SK-N-SH treated with all-trans-retinoic acid at 6 μM for 48 hours (cell line): ENCODE measurements around the gene SYNPO2.
"Not testable (repeated sequence)": the region's sequence is repeated elsewhere in the genome, so short reads cannot be mapped to it uniquely, and the experiment has no call there.

Source experiments
- ARNTL ChIP-seq: fragments of 450-650 bp; formaldehyde crosslinking; IDR thresholded peaks from 2 replicates; pipeline ENCODE4 v1.5.0; 2020; ENCODE audit warnings: low read depth, mild to moderate bottlenecking, moderate library complexity, borderline replicate concordance
- TCF4 ChIP-seq: fragments of 250-450 bp; sonication (Bioruptor Pico); IDR thresholded peaks from 2 replicates; pipeline ENCODE4 v1.8.0; 2021; ENCODE audit warnings: mild to moderate bottlenecking, moderate library complexity, borderline replicate concordance

DNA sequence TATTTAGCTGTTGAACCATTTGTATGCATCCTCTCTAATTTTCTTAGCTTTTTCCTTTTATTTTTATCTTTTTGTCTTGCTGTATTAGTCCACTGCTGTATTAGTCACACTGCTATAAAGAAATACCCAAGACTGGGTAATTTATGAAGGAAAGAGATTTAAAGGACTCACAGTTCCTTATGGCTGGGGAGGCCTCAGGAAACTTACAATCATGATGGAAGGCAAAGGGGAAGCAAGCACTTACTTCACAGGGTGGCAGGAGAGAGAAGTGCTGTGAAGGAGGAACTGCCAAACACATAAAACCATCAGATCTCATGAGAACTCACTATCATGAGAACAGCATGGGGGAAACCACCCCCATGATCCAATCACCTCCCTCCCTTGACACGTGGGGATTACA lies 114.3 kb downstream of the SYNPO2 start:
- TF ChIP-seq ARNTL; TCF4 (CRISPR knock-in tag): not testable (repeated sequence)
